Measurements from ENCODE around the gene ARIH1. TPM values are rescaled to one million over a fixed set of nuclear protein-coding genes. Genes with fewer than 3 reads are reported as not detected.
"Not testable (repeated sequence)": the region's sequence is repeated elsewhere in the genome, so short reads cannot be mapped to it uniquely, and the experiment has no call there.

ARIH1 gene
- total RNA-seq, 2 donors from 2014 or later, result 102 to 151 TPM

DNA sequence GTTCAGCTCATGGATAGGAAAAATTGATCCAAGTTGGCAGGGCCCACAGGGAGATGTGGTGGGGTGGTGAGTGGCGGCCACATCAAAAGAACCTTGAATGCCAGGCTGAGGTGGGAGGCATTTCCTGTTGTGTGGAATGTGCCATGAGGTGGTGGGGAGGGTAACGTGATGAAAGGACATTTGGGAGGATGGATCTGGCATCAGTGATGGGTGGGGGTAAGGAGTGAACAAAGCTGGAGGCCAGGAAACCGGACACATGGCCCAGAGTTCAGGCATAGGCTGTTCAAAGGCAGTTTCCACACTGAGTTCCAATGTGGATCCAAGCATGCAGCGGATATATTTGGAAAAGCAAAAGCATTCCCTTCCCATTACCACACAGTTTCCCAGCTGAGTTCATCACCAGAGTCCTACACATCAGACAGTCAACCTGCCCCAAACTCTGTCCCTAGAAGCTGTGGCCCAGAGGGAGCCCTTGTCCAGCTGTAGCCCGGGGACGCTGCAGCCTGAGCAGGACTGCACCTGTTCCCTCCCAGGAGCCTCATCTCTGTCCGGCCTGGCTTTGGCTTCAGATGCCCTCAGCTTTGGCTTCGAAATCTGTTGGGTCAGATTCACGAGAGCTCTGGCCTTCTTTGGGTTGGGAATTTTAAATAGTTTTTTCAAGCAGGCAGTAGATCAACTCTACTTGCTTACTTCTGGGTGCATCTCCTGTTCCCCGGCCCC, 142.5 kb downstream of the ARIH1 start:
- TF ChIP-seq, protein P1, sequence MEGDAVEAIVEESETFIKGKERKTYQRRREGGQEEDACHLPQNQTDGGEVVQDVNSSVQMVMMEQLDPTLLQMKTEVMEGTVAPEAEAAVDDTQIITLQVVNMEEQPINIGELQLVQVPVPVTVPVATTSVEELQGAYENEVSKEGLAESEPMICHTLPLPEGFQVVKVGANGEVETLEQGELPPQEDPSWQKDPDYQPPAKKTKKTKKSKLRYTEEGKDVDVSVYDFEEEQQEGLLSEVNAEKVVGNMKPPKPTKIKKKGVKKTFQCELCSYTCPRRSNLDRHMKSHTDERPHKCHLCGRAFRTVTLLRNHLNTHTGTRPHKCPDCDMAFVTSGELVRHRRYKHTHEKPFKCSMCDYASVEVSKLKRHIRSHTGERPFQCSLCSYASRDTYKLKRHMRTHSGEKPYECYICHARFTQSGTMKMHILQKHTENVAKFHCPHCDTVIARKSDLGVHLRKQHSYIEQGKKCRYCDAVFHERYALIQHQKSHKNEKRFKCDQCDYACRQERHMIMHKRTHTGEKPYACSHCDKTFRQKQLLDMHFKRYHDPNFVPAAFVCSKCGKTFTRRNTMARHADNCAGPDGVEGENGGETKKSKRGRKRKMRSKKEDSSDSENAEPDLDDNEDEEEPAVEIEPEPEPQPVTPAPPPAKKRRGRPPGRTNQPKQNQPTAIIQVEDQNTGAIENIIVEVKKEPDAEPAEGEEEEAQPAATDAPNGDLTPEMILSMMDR (IDR thresholded peaks at IDR 0.05), result no peak
- Histone ChIP-seq H3K27me3 (no peaks in the 10 kb centered on the region), H3K27ac (no peak overlapping the region), H3K4me1 (no peaks in the 10 kb centered on the region), H3K36me3 (no peaks in the 10 kb centered on the region), H3K4me3 (no peak overlapping the region), H3K9me3 (no peaks in the 10 kb centered on the region), H3K9ac (ENCODE audit: low read depth in 2 of 2, low read length in 2 of 2) (no peak overlapping the region)
- no peak for DNase-seq
- intact Hi-C loops (cut with DNase I), result no loop called here

DNA sequence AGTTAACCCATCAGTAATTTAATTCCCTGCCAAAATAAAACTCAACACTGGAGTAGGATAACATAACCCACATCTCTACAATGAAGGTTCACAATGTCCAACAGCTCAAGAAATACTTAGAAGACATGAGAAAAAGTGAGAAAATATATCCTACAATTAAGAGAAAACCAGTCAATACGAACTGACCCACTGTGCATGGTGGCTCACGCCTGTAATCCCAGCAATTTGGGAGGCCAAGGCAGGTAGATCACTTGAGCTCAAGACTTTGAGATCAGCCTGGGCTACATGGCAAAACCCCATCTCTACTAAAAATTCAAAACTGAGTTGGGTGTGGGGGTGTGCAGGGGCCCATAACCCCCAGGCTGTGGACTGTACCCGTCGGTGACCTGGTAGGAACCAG, 149.7 kb downstream of the ARIH1 start:
- H3K9me3 ChIP-seq; H3K4me1 ChIP-seq; H3K9ac ChIP-seq (ENCODE audit: low read depth in 2 of 2, low read length in 2 of 2); H3K27ac ChIP-seq; H3K27me3 ChIP-seq; H3K4me3 ChIP-seq; intact Hi-C loops (cut with DNase I); DNase-seq; H3K36me3 ChIP-seq: not testable (repeated sequence)

DNA sequence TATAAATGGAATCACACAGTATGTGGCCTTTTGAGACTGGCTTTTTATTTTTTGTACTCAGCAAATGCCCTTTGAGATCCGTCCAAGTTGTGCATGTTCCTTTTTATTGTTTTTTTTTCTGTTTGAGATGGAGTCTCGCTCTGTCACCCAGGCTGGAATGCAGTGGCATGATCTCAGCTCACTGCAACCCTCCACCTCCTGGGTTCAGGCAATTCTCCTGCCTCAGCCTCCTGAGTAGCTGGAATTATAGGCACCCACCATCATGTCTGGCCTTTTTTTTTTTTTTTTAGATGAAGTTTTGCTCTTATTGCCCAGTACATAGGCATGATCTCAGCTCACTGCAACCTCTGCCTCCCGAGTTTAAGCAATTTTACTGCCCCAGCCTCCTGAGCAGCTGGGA, 152.0 kb downstream of the ARIH1 start:
- H3K4me1 ChIP-seq; DNase-seq; H3K9me3 ChIP-seq; H3K27ac ChIP-seq; H3K4me3 ChIP-seq; H3K9ac ChIP-seq (ENCODE audit: low read depth in 2 of 2, low read length in 2 of 2); intact Hi-C loops (cut with DNase I); H3K27me3 ChIP-seq; H3K36me3 ChIP-seq: not testable (repeated sequence)

GRCh38 chr15:72628249-72629067, 154.3 kb downstream of the ARIH1 start:
- H3K9me3 ChIP-seq; intact Hi-C loops (cut with DNase I); H3K4me1 ChIP-seq; DNase-seq; H3K36me3 ChIP-seq; H3K4me3 ChIP-seq; H3K27me3 ChIP-seq; H3K27ac ChIP-seq; H3K9ac ChIP-seq (ENCODE audit: low read depth in 2 of 2, low read length in 2 of 2): not testable (repeated sequence)

DNA sequence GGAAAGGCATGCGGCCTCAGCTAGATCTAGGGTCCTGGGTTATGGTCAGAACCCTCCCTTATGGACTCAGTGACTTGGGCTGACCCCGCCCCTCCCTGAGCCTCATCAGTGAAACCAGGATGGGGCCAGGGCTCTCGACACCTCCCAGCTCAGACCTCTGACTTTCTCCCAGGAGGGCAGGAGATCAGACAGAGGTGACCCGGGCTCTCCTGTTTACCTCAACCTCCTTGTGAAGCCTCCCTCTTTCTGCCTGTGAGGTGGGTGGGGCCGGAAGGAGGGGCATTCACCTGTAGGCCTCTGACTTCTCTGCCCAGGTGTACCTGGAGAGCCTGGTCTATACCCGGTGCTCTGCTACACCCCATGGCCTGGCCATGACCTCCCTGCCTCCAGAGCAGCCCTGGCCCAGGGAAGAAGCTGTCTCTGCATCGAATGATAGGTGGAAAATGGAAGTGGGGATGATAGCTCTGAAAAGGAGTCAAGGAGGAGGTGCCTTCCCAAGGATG, 155.0 kb downstream of the ARIH1 start:
- DNase-seq; H3K4me1 ChIP-seq; H3K9me3 ChIP-seq; H3K4me3 ChIP-seq; H3K27me3 ChIP-seq; H3K36me3 ChIP-seq; H3K27ac ChIP-seq; H3K9ac ChIP-seq (ENCODE audit: low read depth in 2 of 2, low read length in 2 of 2); intact Hi-C loops (cut with DNase I): not testable (repeated sequence)

DNA sequence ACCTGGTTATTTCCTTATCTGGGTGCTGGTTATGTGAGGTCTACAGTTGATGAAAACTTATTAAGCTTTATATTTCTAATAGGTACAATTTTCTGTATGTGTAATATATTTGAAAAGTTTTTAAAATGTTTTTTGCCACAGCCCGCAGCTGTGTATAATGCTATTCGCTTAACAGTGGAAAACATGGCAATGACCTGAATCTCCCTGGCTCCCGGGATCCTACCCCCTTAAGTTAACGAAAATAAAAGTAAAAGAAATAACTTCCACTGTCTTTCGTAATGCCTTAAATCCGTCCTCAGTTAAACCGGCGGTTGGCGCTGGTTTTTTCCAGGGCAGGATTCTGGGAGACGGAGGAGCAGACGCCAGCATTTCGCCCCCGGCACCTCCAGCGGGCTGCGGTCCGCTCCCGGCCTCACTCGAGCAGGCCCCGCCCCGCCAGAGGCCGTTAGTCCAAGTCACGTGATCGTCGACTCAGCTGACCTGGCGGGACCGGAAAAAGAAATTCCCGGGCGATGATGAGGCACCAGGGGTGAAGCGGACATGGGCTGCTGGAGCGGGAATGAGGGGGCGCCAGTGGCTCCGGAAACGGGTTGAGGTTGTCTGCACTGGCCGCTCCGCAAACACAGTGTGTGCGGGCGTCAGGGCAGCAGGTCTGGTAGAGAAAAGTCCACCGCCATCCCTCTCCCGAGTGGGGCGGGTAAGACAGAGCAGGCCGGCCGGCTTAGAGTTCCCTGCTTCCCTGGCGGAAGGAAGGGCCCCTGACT, 162.6 kb downstream of the ARIH1 start:
- H3K36me3 ChIP-seq; H3K9me3 ChIP-seq; intact Hi-C loops (cut with DNase I); H3K27ac ChIP-seq; H3K9ac ChIP-seq (ENCODE audit: low read depth in 2 of 2, low read length in 2 of 2); H3K27me3 ChIP-seq; H3K4me1 ChIP-seq: not testable (repeated sequence)
- H3K4me3 ChIP-seq, result peak overlapping the region; percentile 20
- peak; percentile 83 for DNase-seq

- intact Hi-C loops (cut with DNase I); DNase-seq: not testable (repeated sequence)
Observed at GRCh38 chr15:72639759-72640483, 165.8 kb downstream of the ARIH1 start.

DNA sequence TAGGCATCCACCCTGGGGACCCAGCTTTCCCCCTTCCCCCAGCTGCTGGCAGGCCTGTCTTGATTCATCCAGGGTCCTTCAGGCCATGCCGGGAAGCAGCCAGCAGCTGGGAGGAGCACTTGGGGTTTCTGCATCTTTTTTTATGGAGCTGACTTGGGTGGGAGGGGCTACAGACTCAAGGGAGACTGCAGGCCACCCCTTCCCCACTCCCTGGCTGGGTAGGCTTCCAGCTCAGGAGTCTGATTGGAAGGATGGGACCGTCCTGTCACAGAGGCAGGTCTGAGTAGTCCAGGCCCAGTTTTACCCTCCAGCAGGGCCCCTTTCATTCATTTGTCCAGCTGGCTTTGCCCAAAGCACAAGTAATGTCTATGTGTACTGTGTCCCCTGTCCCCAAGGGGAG, 168.1 kb downstream of the ARIH1 start:
- H3K4me1 ChIP-seq; H3K4me3 ChIP-seq; H3K27me3 ChIP-seq; intact Hi-C loops (cut with DNase I); H3K27ac ChIP-seq; H3K9ac ChIP-seq (ENCODE audit: low read depth in 2 of 2, low read length in 2 of 2); DNase-seq; H3K9me3 ChIP-seq; H3K36me3 ChIP-seq: not testable (repeated sequence)

More at GRCh38 chr15:72639759-72640483, 165.8 kb downstream of the ARIH1 start:
- not testable (repeated sequence) for H3K36me3 ChIP-seq; H3K27ac ChIP-seq; H3K27me3 ChIP-seq; H3K4me1 ChIP-seq; H3K4me3 ChIP-seq; H3K9ac ChIP-seq (ENCODE audit: low read depth in 2 of 2, low read length in 2 of 2); H3K9me3 ChIP-seq

GRCh38 chr15:72648631-72649253, 174.6 kb downstream of the ARIH1 start:
- H3K4me3 ChIP-seq; H3K27ac ChIP-seq; H3K27me3 ChIP-seq; DNase-seq; H3K36me3 ChIP-seq; intact Hi-C loops (cut with DNase I); H3K4me1 ChIP-seq; H3K9me3 ChIP-seq; H3K9ac ChIP-seq (ENCODE audit: low read depth in 2 of 2, low read length in 2 of 2): not testable (repeated sequence)
